HepG2 (cell line): ENCODE results near the gene WRAP73.

ENCODE experiments used
- KDM1A ChIP-seq: IDR thresholded peaks from 2 replicates; pipeline ENCODE4 v1.6.1; 2016; ENCODE audit warnings: missing compliant biosample characterization
- KDM5A ChIP-seq: fragments of 200-600 bp; sonication (generic); IDR thresholded peaks from 2 replicates; pipeline ENCODE4 v1.7.0; 2018; ENCODE audit warnings: antibody characterized with exemption, mild to moderate bottlenecking, low read length, borderline replicate concordance
- REL ChIP-seq: sonication (generic); formaldehyde crosslinking; conservative IDR thresholded peaks from 2 replicates; pipeline ENCODE4 v1.8.0; 2022; ENCODE audit warnings: mild to moderate bottlenecking, missing genetic modification reagents, moderate library complexity
- RNF2 ChIP-seq: fragments of 450-650 bp; conservative IDR thresholded peaks from 2 replicates; pipeline ENCODE4 v1.6.1; 2016; ENCODE audit warnings: low read depth
- SATB2 ChIP-seq: sonication (generic); formaldehyde crosslinking; IDR thresholded peaks from 2 replicates; pipeline ENCODE4 v1.5.0; 2020; ENCODE audit warnings: missing genetic modification reagents
- ZBTB1 ChIP-seq: sonication (generic); formaldehyde crosslinking; IDR thresholded peaks from 2 replicates; pipeline ENCODE4 v1.4.0; 2020; ENCODE audit warnings: missing genetic modification reagents, borderline replicate concordance
- ZNF333 ChIP-seq: sonication (generic); formaldehyde crosslinking; IDR thresholded peaks from 2 replicates; pipeline ENCODE4 v1.4.0; 2020; ENCODE audit warnings: mild to moderate bottlenecking, missing genetic modification reagents, borderline replicate concordance
- ZNF510 ChIP-seq: sonication (generic); formaldehyde crosslinking; IDR thresholded peaks from 2 replicates; pipeline ENCODE4 v1.4.0; 2020; ENCODE audit warnings: low read depth, mild to moderate bottlenecking, missing genetic modification reagents
- ZNF737 ChIP-seq: sonication (generic); formaldehyde crosslinking; IDR thresholded peaks from 2 replicates; pipeline ENCODE4 v1.5.0; 2020; ENCODE audit warnings: missing genetic modification reagents, mild to moderate bottlenecking, borderline replicate concordance
- TF ChIP-seq, protein P1 (sequence below): sonication (generic); formaldehyde crosslinking; IDR thresholded peaks from 2 replicates; pipeline ENCODE4 v1.5.0; 2020; ENCODE audit warnings: mild to moderate bottlenecking, missing genetic modification reagents, moderate library complexity
- TF ChIP-seq, protein P2 (sequence below), 2 experiments: IDR thresholded peaks; 2 replicates each; pipeline ENCODE4 v1.6.1; 2011 to 2012; ENCODE audit warnings: low read length in 2 of 2, borderline replicate concordance in 1 of 2, low read depth in 1 of 2, mild to moderate bottlenecking in 1 of 2, moderate library complexity in 1 of 2

DNA sequence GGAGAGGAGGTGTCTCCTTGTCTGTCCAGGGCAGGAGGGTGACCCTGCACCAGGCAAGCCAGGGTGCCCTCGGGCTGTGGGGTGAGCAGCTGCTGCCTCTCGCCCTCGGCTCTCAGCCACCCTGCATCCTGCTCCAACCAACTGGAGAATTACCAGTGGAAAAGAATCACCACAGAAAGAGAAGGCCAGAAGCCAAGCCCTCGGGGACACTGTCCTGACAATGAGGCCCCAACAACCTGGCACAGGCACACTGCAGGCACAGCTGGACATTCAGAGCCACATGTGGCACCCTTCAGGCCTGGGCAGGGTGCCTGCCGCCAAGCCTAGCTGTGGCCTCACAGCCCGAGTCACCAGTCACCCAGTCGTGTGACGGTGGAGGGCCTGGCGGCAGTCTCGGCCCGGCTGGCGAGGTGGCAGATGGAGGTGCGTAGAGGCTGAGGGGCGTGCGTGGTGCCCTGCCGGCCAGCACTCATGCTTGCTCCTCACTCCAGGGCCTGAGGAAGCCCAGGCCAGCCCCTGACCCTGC, 50.6 kb downstream of the WRAP73 start:
- TF ChIP-seq KDM1A (CRISPR knock-in tag), result no peak
- TF ChIP-seq ZNF737 (CRISPR knock-in tag), result no peak
- no peak for TF ChIP-seq REL (CRISPR knock-in tag)
- no peak for TF ChIP-seq SATB2 (CRISPR knock-in tag)
- no peak for TF ChIP-seq ZBTB1 (CRISPR knock-in tag)
- TF ChIP-seq ZNF510 (CRISPR knock-in tag), result no peak
- no peak for TF ChIP-seq RNF2
- TF ChIP-seq, protein P1, sequence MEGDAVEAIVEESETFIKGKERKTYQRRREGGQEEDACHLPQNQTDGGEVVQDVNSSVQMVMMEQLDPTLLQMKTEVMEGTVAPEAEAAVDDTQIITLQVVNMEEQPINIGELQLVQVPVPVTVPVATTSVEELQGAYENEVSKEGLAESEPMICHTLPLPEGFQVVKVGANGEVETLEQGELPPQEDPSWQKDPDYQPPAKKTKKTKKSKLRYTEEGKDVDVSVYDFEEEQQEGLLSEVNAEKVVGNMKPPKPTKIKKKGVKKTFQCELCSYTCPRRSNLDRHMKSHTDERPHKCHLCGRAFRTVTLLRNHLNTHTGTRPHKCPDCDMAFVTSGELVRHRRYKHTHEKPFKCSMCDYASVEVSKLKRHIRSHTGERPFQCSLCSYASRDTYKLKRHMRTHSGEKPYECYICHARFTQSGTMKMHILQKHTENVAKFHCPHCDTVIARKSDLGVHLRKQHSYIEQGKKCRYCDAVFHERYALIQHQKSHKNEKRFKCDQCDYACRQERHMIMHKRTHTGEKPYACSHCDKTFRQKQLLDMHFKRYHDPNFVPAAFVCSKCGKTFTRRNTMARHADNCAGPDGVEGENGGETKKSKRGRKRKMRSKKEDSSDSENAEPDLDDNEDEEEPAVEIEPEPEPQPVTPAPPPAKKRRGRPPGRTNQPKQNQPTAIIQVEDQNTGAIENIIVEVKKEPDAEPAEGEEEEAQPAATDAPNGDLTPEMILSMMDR (CRISPR knock-in tag), result no peak
- TF ChIP-seq, protein P2, sequence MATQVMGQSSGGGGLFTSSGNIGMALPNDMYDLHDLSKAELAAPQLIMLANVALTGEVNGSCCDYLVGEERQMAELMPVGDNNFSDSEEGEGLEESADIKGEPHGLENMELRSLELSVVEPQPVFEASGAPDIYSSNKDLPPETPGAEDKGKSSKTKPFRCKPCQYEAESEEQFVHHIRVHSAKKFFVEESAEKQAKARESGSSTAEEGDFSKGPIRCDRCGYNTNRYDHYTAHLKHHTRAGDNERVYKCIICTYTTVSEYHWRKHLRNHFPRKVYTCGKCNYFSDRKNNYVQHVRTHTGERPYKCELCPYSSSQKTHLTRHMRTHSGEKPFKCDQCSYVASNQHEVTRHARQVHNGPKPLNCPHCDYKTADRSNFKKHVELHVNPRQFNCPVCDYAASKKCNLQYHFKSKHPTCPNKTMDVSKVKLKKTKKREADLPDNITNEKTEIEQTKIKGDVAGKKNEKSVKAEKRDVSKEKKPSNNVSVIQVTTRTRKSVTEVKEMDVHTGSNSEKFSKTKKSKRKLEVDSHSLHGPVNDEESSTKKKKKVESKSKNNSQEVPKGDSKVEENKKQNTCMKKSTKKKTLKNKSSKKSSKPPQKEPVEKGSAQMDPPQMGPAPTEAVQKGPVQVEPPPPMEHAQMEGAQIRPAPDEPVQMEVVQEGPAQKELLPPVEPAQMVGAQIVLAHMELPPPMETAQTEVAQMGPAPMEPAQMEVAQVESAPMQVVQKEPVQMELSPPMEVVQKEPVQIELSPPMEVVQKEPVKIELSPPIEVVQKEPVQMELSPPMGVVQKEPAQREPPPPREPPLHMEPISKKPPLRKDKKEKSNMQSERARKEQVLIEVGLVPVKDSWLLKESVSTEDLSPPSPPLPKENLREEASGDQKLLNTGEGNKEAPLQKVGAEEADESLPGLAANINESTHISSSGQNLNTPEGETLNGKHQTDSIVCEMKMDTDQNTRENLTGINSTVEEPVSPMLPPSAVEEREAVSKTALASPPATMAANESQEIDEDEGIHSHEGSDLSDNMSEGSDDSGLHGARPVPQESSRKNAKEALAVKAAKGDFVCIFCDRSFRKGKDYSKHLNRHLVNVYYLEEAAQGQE (IDR thresholded peaks at IDR 0.05; ENCODE audit: borderline replicate concordance in 1 of 2, low read depth in 1 of 2, low read length in 2 of 2), result no peak
- TF ChIP-seq KDM5A, result no peak
- TF ChIP-seq ZNF333 (CRISPR knock-in tag), result no peak
